Large intestine (tissue), 3 donors: ENCODE results near the gene MDH1. TPM values are rescaled to one million over a fixed set of nuclear protein-coding genes. Genes with fewer than 3 reads are reported as not detected.
"Not testable (repeated sequence)": the region's sequence is repeated elsewhere in the genome, so short reads cannot be mapped to it uniquely, and the experiment has no call there.

Source experiments
- DNase-seq, 2 donors: peaks; one replicate each; pipeline versions ENCODE4 v3.0.0 to v3.0.0-alpha.2; 2013
- H3K27ac ChIP-seq: one replicate; pipeline ENCODE4 v1.5.1; 2013; ENCODE audit warnings: low read length
- H3K27me3 ChIP-seq: 2 replicates; pipeline ENCODE4 v1.6.1; 2013; ENCODE audit warnings: low read length; ENCODE audit not compliant: control insufficient read depth, insufficient read depth
- H3K36me3 ChIP-seq: 2 replicates; pipeline ENCODE4 v1.6.1; 2013; ENCODE audit warnings: low read length; ENCODE audit not compliant: control insufficient read depth, insufficient read depth
- H3K4me1 ChIP-seq: one replicate; pipeline ENCODE4 v1.6.1; 2013; ENCODE audit warnings: low read length; ENCODE audit not compliant: control insufficient read depth, insufficient read depth
- H3K4me3 ChIP-seq: one replicate; pipeline ENCODE4 v1.5.1; 2013; ENCODE audit warnings: low read length
- H3K9me3 ChIP-seq: one replicate; pipeline ENCODE4 v1.6.1; 2013; ENCODE audit warnings: mild to moderate bottlenecking, low read depth, low read length, moderate library complexity; ENCODE audit not compliant: control insufficient read depth
- WGBS: methylation state at CpG from one replicate; pipeline ENCODE4 v1.1.5; 2013; ENCODE audit warnings: low lambda C conversion rate; ENCODE audit not compliant: insufficient coverage; 5-methylcytosine and 5-hydroxymethylcytosine counted together
- polyA plus RNA-seq: library from polyadenylated mRNA; unstranded; fragments of 120-200 nt; gene quantifications from one replicate; pipeline ENCODE4 v1.2.1, GENCODE V29; 2013

MDH1 gene
- polyA plus RNA-seq, 1 donor, result 200 TPM

DNA sequence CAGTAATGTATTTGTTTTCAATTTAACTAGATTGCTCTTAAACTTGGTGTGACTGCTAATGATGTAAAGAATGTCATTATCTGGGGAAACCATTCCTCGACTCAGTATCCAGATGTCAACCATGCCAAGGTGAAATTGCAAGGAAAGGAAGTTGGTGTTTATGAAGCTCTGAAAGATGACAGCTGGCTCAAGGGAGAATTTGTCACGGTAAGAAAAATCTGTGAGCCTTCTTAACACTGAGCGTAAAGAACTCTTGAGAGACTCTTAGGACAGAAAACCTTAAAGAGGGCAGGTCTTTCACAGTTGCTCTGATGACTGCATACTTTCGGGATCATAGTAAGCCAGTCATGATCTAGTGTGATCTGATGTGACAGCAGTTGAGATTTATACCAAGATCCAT is 15.9 kb downstream of the MDH1 start:
- peaks cover 6% of the 10 kb centered on the region for H3K4me1 ChIP-seq
- no peak overlapping the region for H3K4me3 ChIP-seq
- H3K36me3 ChIP-seq, result peaks cover 43% of the 10 kb centered on the region
- no peak for DNase-seq
- H3K9me3 ChIP-seq, result no peaks in the 10 kb centered on the region
- WGBS, result no CpG with 5 or more reads among the region's 4 CpGs
- no peaks in the 10 kb centered on the region for H3K27me3 ChIP-seq
- H3K27ac ChIP-seq, result no peak overlapping the region

- 100% methylated on average over 1 of the region's 8 CpGs for WGBS
- H3K27me3 ChIP-seq, H3K27ac ChIP-seq: not testable (repeated sequence)
These were observed 20.1 kb downstream of the MDH1 start for GRCh38 chr2:63608865-63609264.

GRCh38 chr2:63610525-63610924 is 21.8 kb downstream of the MDH1 start:
- Histone ChIP-seq H3K4me3 (no peak overlapping the region), H3K36me3 (peaks cover 13% of the 10 kb centered on the region), H3K4me1 (no peaks in the 10 kb centered on the region), H3K9me3 (no peaks in the 10 kb centered on the region), H3K27me3 (no peaks in the 10 kb centered on the region), H3K27ac (no peak overlapping the region)
- WGBS, result no CpG with 5 or more reads among the region's 4 CpGs
- no peak for DNase-seq

More at GRCh38 chr2:63608865-63609264, 20.1 kb downstream of the MDH1 start:
- H3K4me3 ChIP-seq, H3K4me1 ChIP-seq, H3K9me3 ChIP-seq, DNase-seq: not testable (repeated sequence)
- peaks cover 23% of the 10 kb centered on the region for H3K36me3 ChIP-seq

DNA sequence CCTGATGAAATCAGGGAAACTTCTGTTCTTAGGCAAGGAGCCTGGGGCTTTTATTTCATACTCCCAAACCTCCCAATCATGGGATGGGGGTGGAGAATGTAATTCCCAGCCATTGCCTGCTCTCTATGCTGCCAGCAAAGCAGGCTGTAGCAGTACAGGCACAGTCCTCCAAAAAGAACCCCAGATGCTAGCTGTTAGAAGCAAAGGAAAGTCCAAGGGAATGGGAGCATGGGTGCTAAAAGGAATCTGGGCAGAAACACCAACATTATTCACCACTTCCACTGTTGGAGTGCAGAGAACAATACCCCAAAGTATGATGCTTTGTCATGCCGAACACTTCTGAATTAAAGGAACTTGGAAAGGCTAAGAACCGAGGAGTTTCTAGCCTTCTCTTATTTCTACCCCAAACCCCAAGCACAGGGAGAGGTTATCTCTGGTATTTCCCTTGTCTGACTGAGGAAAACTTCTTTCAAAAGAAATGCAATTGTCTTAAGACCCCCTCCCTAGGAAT is 24.7 kb downstream of the MDH1 start:
- Histone ChIP-seq H3K27ac (no peak overlapping the region), H3K4me3 (no peak overlapping the region), H3K9me3 (no peaks in the 10 kb centered on the region), H3K27me3 (no peaks in the 10 kb centered on the region), H3K36me3 (no peaks in the 10 kb centered on the region), H3K4me1 (no peaks in the 10 kb centered on the region)
- no peak for DNase-seq
- no CpG with 5 or more reads among the region's 2 CpGs for WGBS

GRCh38 chr2:63614448-63614968 is 25.7 kb downstream of the MDH1 start:
- no peaks in the 10 kb centered on the region for H3K36me3 ChIP-seq
- no peaks in the 10 kb centered on the region for H3K27me3 ChIP-seq
- no peak overlapping the region for H3K27ac ChIP-seq
- 61% methylated on average over 2 of the region's 2 CpGs for WGBS
- no peak for DNase-seq
- no peaks in the 10 kb centered on the region for H3K9me3 ChIP-seq
- no peak overlapping the region for H3K4me3 ChIP-seq
- H3K4me1 ChIP-seq, result no peaks in the 10 kb centered on the region

GRCh38 chr2:63614983-63615945 is 26.5 kb downstream of the MDH1 start:
- H3K4me3 ChIP-seq, result no peak overlapping the region
- no CpG with 5 or more reads among the region's 9 CpGs for WGBS
- H3K4me1 ChIP-seq, result no peaks in the 10 kb centered on the region
- H3K9me3 ChIP-seq, result no peaks in the 10 kb centered on the region
- no peaks in the 10 kb centered on the region for H3K36me3 ChIP-seq
- H3K27me3 ChIP-seq, result no peaks in the 10 kb centered on the region
- peak; percentile 14 to 60 for DNase-seq
- no peak overlapping the region for H3K27ac ChIP-seq

DNA sequence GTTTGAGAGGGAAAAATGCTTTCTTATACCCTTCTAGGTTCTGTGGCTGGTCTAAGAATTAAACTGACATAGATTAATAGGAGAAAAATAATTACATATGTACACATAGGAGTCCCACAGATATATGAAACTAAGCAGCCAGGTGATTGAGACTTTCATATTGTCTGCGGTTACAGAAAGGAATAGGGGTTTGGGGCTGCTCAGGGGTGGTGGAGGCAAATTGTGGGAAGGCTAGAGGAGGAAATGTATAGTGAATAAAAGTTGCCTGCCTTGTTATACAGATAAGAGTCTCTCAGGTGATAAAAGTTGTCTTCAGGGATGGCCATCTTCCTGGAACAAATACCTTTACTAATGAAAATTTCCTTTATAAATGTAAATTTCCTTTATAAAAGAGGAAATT is 28.6 kb downstream of the MDH1 start:
- Histone ChIP-seq H3K9me3 (no peaks in the 10 kb centered on the region), H3K27ac (no peak overlapping the region), H3K36me3 (no peaks in the 10 kb centered on the region), H3K27me3 (no peaks in the 10 kb centered on the region), H3K4me3 (no peak overlapping the region), H3K4me1 (no peaks in the 10 kb centered on the region)
- DNase-seq, result no peak
- 100% methylated on average over 1 of the region's 1 CpG for WGBS

GRCh38 chr2:63619328-63619727 is 30.6 kb downstream of the MDH1 start:
- DNase-seq, result no peak
- WGBS, result no CpG with 5 or more reads among the region's 2 CpGs
- no peaks in the 10 kb centered on the region for H3K4me1 ChIP-seq
- H3K9me3 ChIP-seq, result no peaks in the 10 kb centered on the region
- no peak overlapping the region for H3K4me3 ChIP-seq
- no peaks in the 10 kb centered on the region for H3K27me3 ChIP-seq
- H3K27ac ChIP-seq, result no peak overlapping the region
- H3K36me3 ChIP-seq, result no peaks in the 10 kb centered on the region

DNA sequence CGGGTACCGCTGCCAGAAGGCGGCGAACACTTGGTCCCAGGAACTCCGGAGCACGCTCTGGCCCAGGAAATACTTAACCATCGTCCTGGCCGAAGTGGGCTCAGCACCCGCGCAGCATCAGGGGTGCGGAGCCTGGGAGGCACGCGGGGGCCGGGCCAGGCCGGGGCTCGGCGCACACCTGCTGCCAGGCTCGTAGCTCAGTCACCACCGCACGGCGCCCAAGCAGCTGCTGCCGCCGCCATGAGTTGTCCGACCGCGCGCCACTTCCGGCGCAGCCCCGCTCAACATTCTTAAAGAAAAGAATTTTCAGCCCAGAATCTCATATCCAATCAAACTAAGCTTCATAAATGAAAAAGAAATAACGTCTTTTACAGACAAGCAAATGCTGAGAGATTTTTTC is 34.0 kb downstream of the MDH1 start:
- Histone ChIP-seq H3K36me3 (no peaks in the 10 kb centered on the region), H3K27me3 (no peaks in the 10 kb centered on the region), H3K27ac (no peak overlapping the region), H3K9me3 (no peaks in the 10 kb centered on the region), H3K4me3 (no peak overlapping the region), H3K4me1 (no peaks in the 10 kb centered on the region)
- no peak for DNase-seq
- 100% methylated on average over 1 of the region's 31 CpGs for WGBS

DNA sequence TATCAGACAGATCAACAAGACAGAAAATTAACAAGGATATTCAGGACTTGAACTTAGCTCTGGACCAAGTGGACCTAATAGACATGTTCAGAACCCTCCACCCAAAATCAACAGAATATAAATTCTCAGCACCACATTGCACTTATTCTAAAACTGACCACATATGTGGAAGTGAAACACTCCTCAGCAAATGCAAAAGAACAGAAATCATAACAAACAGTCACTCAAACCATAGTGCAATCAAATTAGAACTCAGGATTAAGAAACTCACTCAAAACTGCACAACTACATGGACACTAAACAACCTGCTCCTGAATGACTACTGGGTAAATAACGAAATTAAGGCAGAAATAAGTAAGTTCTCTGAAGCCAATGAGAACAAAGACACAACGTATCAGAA is 35.0 kb downstream of the MDH1 start:
- H3K27ac ChIP-seq, H3K9me3 ChIP-seq, H3K4me1 ChIP-seq, DNase-seq, H3K27me3 ChIP-seq, H3K36me3 ChIP-seq, H3K4me3 ChIP-seq: not testable (repeated sequence)
- 83% methylated on average over 2 of the region's 2 CpGs for WGBS
